Fibroblast of mammary gland (primary cell): ENCODE results near the gene RNGTT.
A peak's percentile ranks its signal among the peaks of the same experiment; 100 is the strongest.

Experiments used
- DNase-seq: peaks from one replicate; pipeline ENCODE4 v3.0.0-alpha.2; 2010; ENCODE audit warnings: low read depth
- H3K4me3 ChIP-seq: 2 replicates; pipeline ENCODE4 v1.5.1; 2011; ENCODE audit warnings: low read depth, mild to moderate bottlenecking, low read length, moderate library complexity; ENCODE audit not compliant: control insufficient read depth
- CTCF ChIP-seq: conservative IDR thresholded peaks from 2 replicates; pipeline ENCODE4 v1.5.1; 2011; ENCODE audit warnings: low read depth, low read length, inconsistent platforms; ENCODE audit not compliant: control insufficient read depth, insufficient read depth

The RNGTT gene

GRCh38 chr6:88855541-88856147 is 107.8 kb downstream of the RNGTT start:
- no peak for DNase-seq
- no peak overlapping the region for H3K4me3 ChIP-seq
- no peak for TF ChIP-seq CTCF

GRCh38 chr6:88852775-88853174 is 110.6 kb downstream of the RNGTT start:
- TF ChIP-seq CTCF: no peak
- H3K4me3 ChIP-seq: no peak overlapping the region
- DNase-seq: no peak

GRCh38 chr6:88852000-88852399 is 111.4 kb downstream of the RNGTT start:
- TF ChIP-seq CTCF: no peak
- H3K4me3 ChIP-seq: no peak overlapping the region
- DNase-seq: no peak

- no peak overlapping the region for H3K4me3 ChIP-seq
- TF ChIP-seq CTCF: no peak
- no peak for DNase-seq
Measured at GRCh38 chr6:88848870-88849269, 114.5 kb downstream of the RNGTT start.

GRCh38 chr6:88843040-88843439 is 120.4 kb downstream of the RNGTT start:
- H3K4me3 ChIP-seq: no peak overlapping the region
- TF ChIP-seq CTCF: no peak
- peak; percentile 78 for DNase-seq

- no peak overlapping the region for H3K4me3 ChIP-seq
- no peak for TF ChIP-seq CTCF
- DNase-seq: no peak
Measured at GRCh38 chr6:88842320-88842719, 121.1 kb downstream of the RNGTT start.
